HFFc6 (cell line): ENCODE data around the gene MKNK2. TPM values are rescaled to one million over a fixed set of nuclear protein-coding genes. Genes with fewer than 3 reads are reported as not detected.

Source experiments
- DNase-seq: peaks from one replicate; pipeline ENCODE4 v3.0.0-alpha.2; 2018
- H3K27ac Mint-ChIP-seq: 2 replicates; pipeline ENCODE4 v1.8.0; 2020; ENCODE audit warnings: mild to moderate bottlenecking, mixed read lengths
- H3K27me3 Mint-ChIP-seq: 2 replicates; pipeline ENCODE4 v1.8.0; 2021; ENCODE audit warnings: mild to moderate bottlenecking, moderate library complexity, mixed read lengths; ENCODE audit not compliant: insufficient read depth
- H3K36me3 Mint-ChIP-seq: 2 replicates; pipeline ENCODE4 v1.8.0; 2021; ENCODE audit warnings: low read depth, mixed read lengths
- H3K4me1 Mint-ChIP-seq: 2 replicates; pipeline ENCODE4 v1.8.0; 2020; ENCODE audit warnings: low read depth, mixed read lengths
- H3K4me3 Mint-ChIP-seq: 2 replicates; pipeline ENCODE4 v1.8.0; 2020; ENCODE audit warnings: mild to moderate bottlenecking, moderate library complexity, mixed read lengths
- H3K9me3 Mint-ChIP-seq: 2 replicates; pipeline ENCODE4 v1.8.0; 2020; ENCODE audit warnings: mild to moderate bottlenecking, mixed read lengths
- CTCF ChIP-seq: fragments of 200-600 bp; sonication (generic); IDR thresholded peaks from 2 replicates; pipeline ENCODE4 v1.5.0; 2021; ENCODE audit warnings: antibody characterized with exemption, mild to moderate bottlenecking
- total RNA-seq, 6 experiments: library from RNA; stranded (reverse); fragmentation: NEBNext Ultra II Directional; extraction: Animal tissue kit (Norgen Biotek cat#: 25700); gene quantifications; 2 replicates in 1 of 6; 3 replicates in 5 of 6; pipeline ENCODE4 v1.2.3, GENCODE V29; 2021

Gene MKNK2
- total RNA-seq, 6 experiments from 2014 or later: 61.5 to 82.9 (median 65.2) TPM

- Mint-ChIP-seq H3K36me3 (no peaks in the 10 kb centered on the region), H3K9me3 (no peaks in the 10 kb centered on the region), H3K27me3 (no peaks in the 10 kb centered on the region; the same call in 1 of the 2 replicates), H3K4me3 (no peak overlapping the region), H3K27ac (no peak overlapping the region), H3K4me1 (peaks cover 5% of the 10 kb centered on the region; the same call in 1 of the 2 replicates)
- no peak for DNase-seq
- TF ChIP-seq CTCF: no peak
Measured at GRCh38 chr19:2044709-2045500, 6.1 kb downstream of the MKNK2 start.

- Mint-ChIP-seq H3K27ac (no peak overlapping the region), H3K4me3 (no peak overlapping the region), H3K9me3 (no peaks in the 10 kb centered on the region), H3K4me1 (no peaks in the 10 kb centered on the region; the same call in 1 of the 2 replicates), H3K27me3 (no peaks in the 10 kb centered on the region; the same call in 1 of the 2 replicates), H3K36me3 (no peaks in the 10 kb centered on the region)
- no peak for DNase-seq
- TF ChIP-seq CTCF: no peak
Measured at GRCh38 chr19:2043961-2044708, 6.9 kb downstream of the MKNK2 start.

- no peaks in the 10 kb centered on the region; the same call in 1 of the 2 replicates for H3K4me1 Mint-ChIP-seq
- no peak for DNase-seq
- no peaks in the 10 kb centered on the region; the same call in 1 of the 2 replicates for H3K27me3 Mint-ChIP-seq
- TF ChIP-seq CTCF: no peak
- H3K4me3 Mint-ChIP-seq: no peak overlapping the region
- H3K27ac Mint-ChIP-seq: no peak overlapping the region
- no peaks in the 10 kb centered on the region for H3K9me3 Mint-ChIP-seq
- no peaks in the 10 kb centered on the region for H3K36me3 Mint-ChIP-seq
Measured at GRCh38 chr19:2043251-2043641, 7.8 kb downstream of the MKNK2 start.

GRCh38 chr19:2042485-2043250 lies 8.4 kb downstream of the MKNK2 start:
- no peaks in the 10 kb centered on the region for H3K36me3 Mint-ChIP-seq
- DNase-seq: no peak
- no peaks in the 10 kb centered on the region; the same call in 1 of the 2 replicates for H3K27me3 Mint-ChIP-seq
- no peak overlapping the region for H3K27ac Mint-ChIP-seq
- H3K4me3 Mint-ChIP-seq: no peak overlapping the region
- no peaks in the 10 kb centered on the region; the same call in 1 of the 2 replicates for H3K4me1 Mint-ChIP-seq
- no peak for TF ChIP-seq CTCF
- no peaks in the 10 kb centered on the region for H3K9me3 Mint-ChIP-seq

GRCh38 chr19:2041683-2042484 lies 9.2 kb downstream of the MKNK2 start:
- Mint-ChIP-seq H3K4me1 (no peaks in the 10 kb centered on the region), H3K27ac (no peak overlapping the region), H3K27me3 (no peaks in the 10 kb centered on the region; the same call in 1 of the 2 replicates), H3K36me3 (no peaks in the 10 kb centered on the region), H3K9me3 (no peaks in the 10 kb centered on the region), H3K4me3 (no peak overlapping the region)
- TF ChIP-seq CTCF: no peak
- DNase-seq: no peak
